ENCODE measurements around the gene SLC8B1. TPM values are rescaled to one million over a fixed set of nuclear protein-coding genes. Genes with fewer than 3 reads are reported as not detected.

Gene SLC8B1
- 8.7 and 11.6 TPM in 2 replicates for total RNA-seq (2014; rRNA removed; shearing (Covaris generic); ENCODE audit: low replicate concordance)

DNA sequence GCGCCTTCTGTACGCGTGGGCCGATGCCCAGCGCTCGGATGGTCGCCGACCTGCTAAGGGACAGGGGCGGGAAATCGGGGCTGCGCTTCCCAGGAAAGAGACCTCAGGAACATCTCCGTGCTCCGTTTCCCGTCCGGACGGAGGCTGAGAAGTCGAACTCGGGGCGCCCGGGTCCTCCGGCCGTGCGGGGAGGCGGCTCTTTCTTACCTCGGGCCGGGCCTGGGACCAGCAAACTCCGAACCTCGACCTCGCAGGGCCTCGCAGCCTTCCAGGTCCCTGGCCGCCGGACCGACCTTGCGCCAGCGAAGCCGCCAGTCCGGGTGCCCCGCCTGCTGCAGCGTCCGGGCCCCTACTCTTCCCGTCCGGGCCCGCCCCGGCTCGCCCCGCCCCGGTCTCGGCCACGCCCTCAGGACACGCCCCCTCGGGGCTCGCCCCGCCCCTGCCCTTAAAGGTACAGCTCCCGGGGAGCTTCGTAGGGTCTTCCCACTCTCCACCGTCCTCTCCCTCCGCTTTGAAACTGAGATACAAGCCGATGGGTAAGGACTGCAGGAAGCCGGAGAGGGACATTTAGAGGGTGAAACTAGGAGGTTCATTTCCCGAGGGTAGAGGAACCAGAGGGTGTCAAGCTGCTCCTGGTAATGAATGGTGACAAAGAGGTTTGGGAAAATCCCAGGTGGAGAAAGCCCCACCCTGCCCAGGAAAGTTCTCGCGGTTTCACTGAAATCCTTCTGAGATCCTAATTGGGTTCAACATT lies at the start of gene SLC8B1:
SLC8B1 (minus strand) TSS at position 324 of the 754 bp plus-strand sequence. CDS start 2,231 bp downstream, outside the sequence.
- peak within 1 kb of the TSS; percentile 72 for H3K4me3 ChIP-seq
- DNase-seq: peak; percentile 83
- no peaks in the 10 kb centered on the region for H3K9me3 ChIP-seq
- H3K36me3 ChIP-seq: no peaks in the 10 kb centered on the region
- H3K27me3 ChIP-seq: no peaks in the 10 kb centered on the region

- Histone ChIP-seq H3K27me3 (no peaks in the 10 kb centered on the region), H3K9me3 (no peaks in the 10 kb centered on the region), H3K36me3 (no peaks in the 10 kb centered on the region; the same call in 1 of the 2 replicates), H3K4me3 (no peak overlapping the region)
- DNase-seq: no peak
Measured at GRCh38 chr12:113382206-113382605, 47.3 kb upstream of the SLC8B1 start.

- no peak for DNase-seq
- H3K9me3 ChIP-seq: no peaks in the 10 kb centered on the region
- H3K36me3 ChIP-seq: peaks cover 2% of the 10 kb centered on the region; the same call in 1 of the 2 replicates
- H3K4me3 ChIP-seq: no peak overlapping the region
- H3K27me3 ChIP-seq: no peaks in the 10 kb centered on the region
Measured at GRCh38 chr12:113381220-113381619, 46.3 kb upstream of the SLC8B1 start.

GRCh38 chr12:113378291-113378690 lies 43.4 kb upstream of the SLC8B1 start:
- Histone ChIP-seq H3K4me3 (no peak overlapping the region), H3K27me3 (no peaks in the 10 kb centered on the region), H3K36me3 (peaks cover 15% of the 10 kb centered on the region), H3K9me3 (no peaks in the 10 kb centered on the region)
- DNase-seq: no peak

DNA sequence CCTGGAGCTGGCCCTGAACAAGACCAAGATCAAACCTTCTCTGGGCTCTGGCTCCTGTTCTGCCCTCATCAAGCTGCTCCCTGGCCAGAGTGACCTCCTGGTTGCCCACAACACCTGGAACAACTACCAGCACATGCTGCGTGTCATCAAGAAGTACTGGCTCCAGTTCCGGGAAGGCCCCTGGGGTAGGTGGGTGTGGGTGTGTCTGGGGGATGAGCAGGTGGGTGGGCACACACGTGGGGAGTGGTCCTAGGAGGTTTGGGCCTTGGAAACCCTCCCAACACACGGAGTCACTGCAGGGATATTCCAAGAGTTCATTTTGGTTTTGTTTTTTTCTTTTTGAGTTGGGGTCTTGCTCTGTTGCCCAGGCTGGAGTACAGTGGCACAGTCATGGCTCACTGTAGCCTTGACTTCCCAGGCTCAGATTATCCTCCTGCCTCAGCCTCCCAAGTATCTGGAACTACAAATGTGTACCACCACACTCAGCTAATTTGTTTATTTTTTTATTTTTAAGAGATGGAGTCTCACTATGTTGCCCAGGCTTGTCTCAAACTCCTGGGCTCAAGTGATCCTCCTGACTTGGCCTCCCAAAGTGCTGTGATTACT lies 40.0 kb upstream of the SLC8B1 start:
- no peak for DNase-seq
- Histone ChIP-seq H3K9me3 (no peaks in the 10 kb centered on the region), H3K27me3 (no peaks in the 10 kb centered on the region), H3K36me3 (peaks cover 15% of the 10 kb centered on the region; the same call in 1 of the 2 replicates), H3K4me3 (no peak overlapping the region)

- Histone ChIP-seq H3K4me3 (no peak overlapping the region), H3K36me3 (peaks cover 15% of the 10 kb centered on the region; the same call in 1 of the 2 replicates), H3K27me3 (no peaks in the 10 kb centered on the region), H3K9me3 (no peaks in the 10 kb centered on the region)
- DNase-seq: no peak
Measured at GRCh38 chr12:113373969-113374368, 39.1 kb upstream of the SLC8B1 start.

GRCh38 chr12:113373440-113373839 lies 38.5 kb upstream of the SLC8B1 start:
- DNase-seq: no peak
- Histone ChIP-seq H3K4me3 (no peak overlapping the region), H3K27me3 (no peaks in the 10 kb centered on the region), H3K9me3 (no peaks in the 10 kb centered on the region), H3K36me3 (peaks cover 15% of the 10 kb centered on the region; the same call in 1 of the 2 replicates)

- DNase-seq: no peak
- Histone ChIP-seq H3K9me3 (no peaks in the 10 kb centered on the region), H3K27me3 (no peaks in the 10 kb centered on the region), H3K4me3 (no peak overlapping the region), H3K36me3 (peaks cover 15% of the 10 kb centered on the region; the same call in 1 of the 2 replicates)
Measured at GRCh38 chr12:113372371-113372770, 37.5 kb upstream of the SLC8B1 start.

- no peak for DNase-seq
- Histone ChIP-seq H3K36me3 (peaks cover 15% of the 10 kb centered on the region; the same call in 1 of the 2 replicates), H3K27me3 (no peaks in the 10 kb centered on the region), H3K9me3 (no peaks in the 10 kb centered on the region), H3K4me3 (no peak overlapping the region)
Measured at GRCh38 chr12:113371808-113372207, 36.9 kb upstream of the SLC8B1 start.

DNA sequence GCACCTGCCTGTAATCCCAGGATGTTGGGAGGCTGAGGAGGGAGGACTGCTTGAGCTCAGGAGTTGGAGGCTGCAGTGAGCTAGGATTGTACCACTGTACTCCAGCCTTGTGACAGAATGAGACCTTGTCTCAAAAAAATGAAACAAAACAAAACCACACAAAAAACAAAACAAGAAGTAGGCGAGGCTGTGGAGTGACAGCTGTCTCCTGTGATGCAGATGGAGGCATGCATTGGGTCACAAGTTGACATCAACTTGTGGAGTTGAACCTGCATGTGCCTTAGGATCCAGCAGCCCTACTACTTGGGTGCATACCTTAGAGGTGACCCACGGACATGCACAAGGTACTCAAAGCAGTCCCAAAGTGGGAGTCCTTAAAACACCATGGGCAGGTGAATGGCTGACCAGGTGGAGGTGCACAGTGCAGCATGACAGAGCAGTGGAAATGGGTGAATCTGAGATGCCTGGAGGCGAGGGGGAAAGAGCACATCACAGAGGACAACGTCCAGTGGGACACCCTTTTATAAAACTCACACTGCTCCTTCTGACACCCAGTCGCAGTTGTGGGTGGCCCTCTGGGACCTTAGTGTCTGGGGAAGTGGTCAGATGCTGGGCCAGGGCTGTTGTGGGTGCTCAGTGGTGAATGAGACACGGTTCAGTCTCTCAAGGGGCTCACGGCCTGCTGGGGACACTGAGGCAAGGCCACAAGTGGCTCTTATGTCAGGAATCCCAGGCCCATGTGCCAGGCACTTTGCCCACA lies 36.2 kb upstream of the SLC8B1 start:
- H3K4me3 ChIP-seq: no peak overlapping the region
- DNase-seq: no peak
- no peaks in the 10 kb centered on the region for H3K9me3 ChIP-seq
- H3K27me3 ChIP-seq: no peaks in the 10 kb centered on the region
- peaks cover 12% of the 10 kb centered on the region; the same call in 1 of the 2 replicates for H3K36me3 ChIP-seq

- Histone ChIP-seq H3K4me3 (no peak overlapping the region), H3K9me3 (no peaks in the 10 kb centered on the region), H3K27me3 (no peaks in the 10 kb centered on the region), H3K36me3 (peaks cover 2% of the 10 kb centered on the region; the same call in 1 of the 2 replicates)
- no peak for DNase-seq
Measured at GRCh38 chr12:113369391-113369985, 34.6 kb upstream of the SLC8B1 start.

GRCh38 chr12:113368331-113368730 lies 33.4 kb upstream of the SLC8B1 start:
- Histone ChIP-seq H3K36me3 (peaks cover 2% of the 10 kb centered on the region; the same call in 1 of the 2 replicates), H3K9me3 (no peaks in the 10 kb centered on the region), H3K4me3 (no peak overlapping the region), H3K27me3 (no peaks in the 10 kb centered on the region)
- DNase-seq: no peak

- Histone ChIP-seq H3K9me3 (no peaks in the 10 kb centered on the region), H3K4me3 (no peak overlapping the region), H3K27me3 (no peaks in the 10 kb centered on the region), H3K36me3 (peaks cover 2% of the 10 kb centered on the region; the same call in 1 of the 2 replicates)
- DNase-seq: no peak
Measured at GRCh38 chr12:113366827-113367226, 31.9 kb upstream of the SLC8B1 start.

DNA sequence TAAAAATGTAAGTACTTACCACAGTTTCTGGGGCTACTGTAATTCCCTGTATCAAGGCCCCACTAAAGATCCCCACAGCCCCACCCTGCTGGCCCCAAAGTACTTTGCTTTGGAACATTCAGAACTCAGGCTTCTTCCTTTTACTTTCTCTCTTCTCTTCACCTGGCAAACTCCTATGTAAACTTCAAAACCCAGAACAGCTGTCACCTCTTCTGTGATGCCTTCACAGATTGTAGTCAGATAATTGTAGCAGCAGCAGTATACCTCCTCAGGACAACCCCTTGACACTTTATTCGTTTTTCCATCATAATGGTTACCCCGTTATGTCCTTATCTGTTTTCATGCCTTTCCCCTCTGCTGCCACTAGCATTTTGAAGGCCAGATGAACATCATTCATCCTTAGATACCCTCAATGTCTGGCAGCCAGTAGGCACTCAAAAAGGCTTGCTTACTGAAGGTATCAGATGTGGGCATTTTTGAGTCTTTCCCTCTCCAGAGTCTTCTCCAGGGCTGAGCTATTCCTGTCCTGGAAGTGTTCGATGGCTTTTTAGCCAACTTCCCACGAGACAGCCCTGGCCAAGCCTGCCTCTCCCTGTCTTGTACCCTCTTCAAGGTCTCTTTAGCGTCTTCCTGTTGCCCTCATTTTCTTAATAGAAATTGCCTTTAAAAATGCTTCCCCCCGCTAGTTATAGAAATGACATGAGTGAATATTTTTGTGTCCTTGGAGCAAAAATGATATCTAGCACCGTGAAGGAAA lies 30.9 kb upstream of the SLC8B1 start:
- H3K9me3 ChIP-seq: no peaks in the 10 kb centered on the region
- DNase-seq: no peak
- no peaks in the 10 kb centered on the region for H3K27me3 ChIP-seq
- peaks cover 2% of the 10 kb centered on the region; the same call in 1 of the 2 replicates for H3K36me3 ChIP-seq
- no peak overlapping the region for H3K4me3 ChIP-seq

DNA sequence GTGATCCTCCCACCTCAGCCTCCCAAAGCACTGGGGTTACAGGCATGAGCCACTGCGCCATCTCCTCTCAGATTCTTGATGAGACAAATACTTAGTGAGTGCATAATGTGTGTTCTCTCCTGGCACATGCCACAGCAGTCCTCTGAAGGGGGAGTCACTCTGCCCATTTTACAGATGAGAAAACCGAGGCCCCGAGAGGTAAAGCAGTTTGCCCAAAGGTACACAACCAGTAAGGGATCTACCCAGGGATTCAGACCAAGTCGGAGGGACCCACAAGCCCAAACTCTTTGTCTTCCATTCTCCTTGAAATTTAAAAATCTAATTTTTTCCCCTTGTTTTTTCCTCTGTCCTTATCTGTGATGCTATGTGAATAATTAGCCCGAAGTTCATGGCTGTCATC lies 29.8 kb upstream of the SLC8B1 start:
- no peaks in the 10 kb centered on the region for H3K9me3 ChIP-seq

More for the DNA sequence above, 29.8 kb upstream of the SLC8B1 start:
- Histone ChIP-seq H3K36me3 (peaks cover 2% of the 10 kb centered on the region; the same call in 1 of the 2 replicates), H3K27me3 (no peaks in the 10 kb centered on the region), H3K4me3 (no peak overlapping the region)
- DNase-seq: no peak

Data from MG63 (cell line).